ENCODE results near the gene AP5Z1. TPM values are rescaled to one million over a fixed set of nuclear protein-coding genes. Genes with fewer than 3 reads are reported as not detected.

Gene AP5Z1
- total RNA-seq, 3 donors from 2014 or later (not counting 1 experiment from before 2014, with no cell fraction given) = 140 to 156 (median 143) TPM

DNA sequence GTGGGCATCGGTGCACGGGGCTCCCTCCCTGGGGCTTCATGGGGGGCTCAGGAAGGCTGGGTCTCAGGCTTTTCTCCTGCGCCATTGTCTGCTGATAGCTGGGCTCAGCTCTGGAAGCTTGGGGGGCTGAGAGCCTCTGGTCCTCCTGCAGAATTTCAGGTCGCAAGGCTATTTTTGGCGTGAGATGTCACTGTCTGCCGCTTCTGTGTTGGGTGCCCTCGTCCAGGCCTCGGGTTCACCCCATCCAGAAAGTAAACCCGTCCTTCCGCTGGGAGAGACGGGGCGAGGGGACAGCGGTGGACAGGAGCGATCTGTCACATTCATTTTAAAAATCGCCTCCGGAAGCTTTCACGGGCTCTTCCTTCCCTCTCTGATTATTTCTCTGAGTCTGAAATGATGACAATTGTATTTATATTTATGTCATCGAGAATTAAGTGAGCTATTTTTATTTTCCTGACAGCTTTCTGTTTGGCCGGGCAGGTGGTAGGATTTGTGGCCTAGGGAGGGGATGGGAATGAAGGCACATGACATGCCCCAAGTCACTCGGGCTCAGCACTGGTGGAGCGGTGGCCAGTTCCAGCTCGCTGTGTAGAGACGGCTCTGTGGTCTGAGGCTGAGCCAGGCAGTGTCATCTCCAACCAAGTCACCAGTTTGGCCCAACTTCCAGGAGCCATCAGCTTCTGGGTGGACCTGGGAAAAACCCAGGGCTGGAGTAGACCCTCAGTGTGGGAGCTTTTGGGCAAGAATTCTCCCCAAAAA, 40.7 kb upstream of the AP5Z1 start:
- intact Hi-C loops (cut with micrococcal nuclease) = no loop called here
- peak overlapping the region; percentile 47 to 67 for H3K27ac Mint-ChIP-seq
- DNase-seq = no peak
- peaks cover 40 to 48% of the 10 kb centered on the region in 2 donors for H3K4me1 Mint-ChIP-seq
- no peak overlapping the region for H3K4me3 Mint-ChIP-seq
- Histone ChIP-seq H3K4me1 (ENCODE audit: control insufficient read depth, insufficient read depth, low read length) (peaks cover 32% of the 10 kb centered on the region), H3K36me3 (ENCODE audit: control insufficient read depth, insufficient read depth, low read length) (peaks cover 2% of the 10 kb centered on the region), H3K9me3 (ENCODE audit: control insufficient read depth, insufficient read depth, low read length) (no peaks in the 10 kb centered on the region), H3K27me3 (ENCODE audit: control insufficient read depth, insufficient read depth, low read length) (no peaks in the 10 kb centered on the region), H3K4me3 (ENCODE audit: low read length) (no peak overlapping the region), H3K27ac (ENCODE audit: low read length) (no peak overlapping the region)
- H3K9me3 Mint-ChIP-seq = no peaks in the 10 kb centered on the region
- no peak for ATAC-seq
- WGBS (ENCODE audit: insufficient coverage) = 89% methylated on average over 23 of the region's 23 CpGs
- H3K36me3 Mint-ChIP-seq = no peaks in the 10 kb centered on the region
- TF ChIP-seq, protein P1, sequence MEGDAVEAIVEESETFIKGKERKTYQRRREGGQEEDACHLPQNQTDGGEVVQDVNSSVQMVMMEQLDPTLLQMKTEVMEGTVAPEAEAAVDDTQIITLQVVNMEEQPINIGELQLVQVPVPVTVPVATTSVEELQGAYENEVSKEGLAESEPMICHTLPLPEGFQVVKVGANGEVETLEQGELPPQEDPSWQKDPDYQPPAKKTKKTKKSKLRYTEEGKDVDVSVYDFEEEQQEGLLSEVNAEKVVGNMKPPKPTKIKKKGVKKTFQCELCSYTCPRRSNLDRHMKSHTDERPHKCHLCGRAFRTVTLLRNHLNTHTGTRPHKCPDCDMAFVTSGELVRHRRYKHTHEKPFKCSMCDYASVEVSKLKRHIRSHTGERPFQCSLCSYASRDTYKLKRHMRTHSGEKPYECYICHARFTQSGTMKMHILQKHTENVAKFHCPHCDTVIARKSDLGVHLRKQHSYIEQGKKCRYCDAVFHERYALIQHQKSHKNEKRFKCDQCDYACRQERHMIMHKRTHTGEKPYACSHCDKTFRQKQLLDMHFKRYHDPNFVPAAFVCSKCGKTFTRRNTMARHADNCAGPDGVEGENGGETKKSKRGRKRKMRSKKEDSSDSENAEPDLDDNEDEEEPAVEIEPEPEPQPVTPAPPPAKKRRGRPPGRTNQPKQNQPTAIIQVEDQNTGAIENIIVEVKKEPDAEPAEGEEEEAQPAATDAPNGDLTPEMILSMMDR (IDR thresholded peaks at IDR 0.05) = no peak
- no peaks in the 10 kb centered on the region for H3K27me3 Mint-ChIP-seq (ENCODE audit: low read depth in 2 of 2)

DNA sequence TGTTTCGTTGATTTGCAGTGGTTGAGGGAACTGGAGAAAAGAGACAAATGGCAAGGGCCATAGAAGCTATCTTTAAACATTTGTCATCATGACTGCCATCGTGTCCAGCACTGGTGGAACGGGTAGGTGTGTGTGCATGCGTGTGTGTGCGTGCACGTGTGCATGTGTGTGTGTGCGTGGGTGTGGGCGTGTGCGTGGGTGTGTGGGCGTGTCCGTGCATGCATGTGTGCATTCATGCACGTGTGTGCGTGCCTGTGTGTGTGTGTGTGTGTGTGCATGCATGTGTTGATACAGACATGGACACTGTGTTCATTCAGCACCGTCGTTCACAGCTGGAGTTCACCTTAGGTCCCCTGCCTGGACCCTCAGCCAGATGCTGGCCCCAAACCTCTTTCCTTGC, 38.1 kb upstream of the AP5Z1 start:
- intact Hi-C loops (cut with micrococcal nuclease) = no loop called here
- Mint-ChIP-seq H3K9me3 (no peaks in the 10 kb centered on the region), H3K4me1 (peaks cover 38 to 48% of the 10 kb centered on the region in 2 donors), H3K27ac (no peak overlapping the region), H3K27me3 (ENCODE audit: low read depth in 2 of 2) (no peaks in the 10 kb centered on the region), H3K36me3 (no peaks in the 10 kb centered on the region), H3K4me3 (no peak overlapping the region)
- DNase-seq (no peak), ATAC-seq (no peak)
- H3K27me3 ChIP-seq (ENCODE audit: control insufficient read depth, insufficient read depth, low read length) = no peaks in the 10 kb centered on the region
- H3K4me1 ChIP-seq (ENCODE audit: control insufficient read depth, insufficient read depth, low read length) = peaks cover 34% of the 10 kb centered on the region
- peaks cover 12% of the 10 kb centered on the region for H3K36me3 ChIP-seq (ENCODE audit: control insufficient read depth, insufficient read depth, low read length)
- WGBS (ENCODE audit: insufficient coverage) = 91% methylated on average over 15 of the region's 15 CpGs
- H3K9me3 ChIP-seq (ENCODE audit: control insufficient read depth, insufficient read depth, low read length) = no peaks in the 10 kb centered on the region
- no peak overlapping the region for H3K4me3 ChIP-seq (ENCODE audit: low read length)
- H3K27ac ChIP-seq (ENCODE audit: low read length) = no peak overlapping the region
- TF ChIP-seq, protein P1 (IDR thresholded peaks at IDR 0.05) = no peak

DNA sequence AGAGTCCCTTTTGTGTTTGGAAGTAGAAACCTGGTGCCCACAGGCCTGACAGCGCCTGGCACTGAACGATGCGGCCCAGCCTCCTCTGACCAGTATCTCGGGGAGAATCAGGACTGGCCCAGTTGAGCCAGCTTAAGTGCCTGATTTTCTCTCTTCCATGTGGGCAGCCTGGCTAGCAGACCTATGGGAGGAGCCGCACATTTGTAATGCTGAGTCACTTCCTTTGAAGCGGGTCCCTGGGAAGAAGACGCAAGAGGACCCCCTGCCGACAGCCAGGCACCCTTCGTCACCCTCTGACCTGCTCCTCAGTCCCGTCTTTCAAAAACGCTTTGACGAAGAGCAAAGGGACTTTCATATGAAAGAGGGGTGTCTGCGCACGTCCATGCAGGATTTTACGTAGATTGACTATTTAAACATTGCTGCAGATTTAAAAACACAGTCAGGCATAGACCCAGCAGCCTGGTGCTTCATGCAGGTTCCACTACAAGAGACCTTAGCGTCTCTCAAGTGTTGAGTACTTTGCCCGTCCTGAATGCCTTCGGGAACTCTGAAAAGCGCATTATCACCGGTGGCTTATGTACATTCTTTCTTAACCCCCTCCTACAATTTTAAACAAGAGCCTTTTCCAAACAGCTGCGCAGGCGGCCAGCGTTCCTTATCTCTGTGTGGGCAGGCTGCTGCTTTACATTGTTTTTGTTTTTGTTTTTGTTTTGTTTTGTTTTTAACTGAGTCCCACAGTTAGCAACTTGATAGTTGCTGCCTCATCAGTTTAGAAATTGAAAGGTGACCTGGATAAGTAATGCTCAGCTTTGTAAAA, 36.5 kb upstream of the AP5Z1 start:
- Histone ChIP-seq H3K27ac (ENCODE audit: low read length) (no peak overlapping the region), H3K4me1 (ENCODE audit: control insufficient read depth, insufficient read depth, low read length) (peaks cover 33% of the 10 kb centered on the region), H3K36me3 (ENCODE audit: control insufficient read depth, insufficient read depth, low read length) (peaks cover 21% of the 10 kb centered on the region), H3K27me3 (ENCODE audit: control insufficient read depth, insufficient read depth, low read length) (no peaks in the 10 kb centered on the region), H3K4me3 (ENCODE audit: low read length) (no peak overlapping the region), H3K9me3 (ENCODE audit: control insufficient read depth, insufficient read depth, low read length) (no peaks in the 10 kb centered on the region)
- TF ChIP-seq, protein P1 (IDR thresholded peaks at IDR 0.05) = no peak
- Mint-ChIP-seq H3K4me3 (peak overlapping the region; percentile 37), H3K4me1 (peaks cover 40 to 48% of the 10 kb centered on the region in 2 donors), H3K36me3 (no peaks in the 10 kb centered on the region), H3K27me3 (ENCODE audit: low read depth in 2 of 2) (no peaks in the 10 kb centered on the region), H3K9me3 (no peaks in the 10 kb centered on the region), H3K27ac (peak overlapping the region; percentile 70 to 74)
- intact Hi-C loops (cut with micrococcal nuclease) = no loop called here
- ATAC-seq = peak in 2 of 3 donors; percentile 46 to 75
- DNase-seq = peak in 1 of 2 donors; percentile 63
- 57% methylated on average over 23 of the region's 23 CpGs for WGBS (ENCODE audit: insufficient coverage)

Data from natural killer cell (primary cell).